SU-DHL-6 (cell line): ENCODE data around the gene GPX5.

Source experiments
- H2AFZ ChIP-seq: fragments of 200-600 bp; sonication (generic); 2 replicates; pipeline ENCODE4 v1.6.1; 2014; ENCODE audit warnings: low read depth, mild to moderate bottlenecking, moderate library complexity, mixed read lengths, antibody characterized with exemption, low read length; ENCODE audit not compliant: severe bottlenecking
- H3F3A ChIP-seq: fragments of 200-600 bp; shearing (Covaris generic); 2 replicates; pipeline ENCODE4 v1.6.0; 2016; ENCODE audit warnings: antibody characterized with exemption, mild to moderate bottlenecking; ENCODE audit not compliant: insufficient read depth
- H3K27ac ChIP-seq: fragments of 200-600 bp; sonication (generic); 2 replicates; pipeline ENCODE4 v1.5.1; 2016; ENCODE audit warnings: low read depth, mild to moderate bottlenecking, low read length, moderate library complexity, mixed read lengths
- H3K27me3 ChIP-seq: fragments of 200-600 bp; sonication (generic), shearing (Covaris generic); 2 replicates; pipeline ENCODE4 v1.6.0; 2014; ENCODE audit warnings: mild to moderate bottlenecking, low read length
- H3K36me3 ChIP-seq: fragments of 200-600 bp; sonication (generic); 2 replicates; pipeline ENCODE4 v1.6.1; 2014; ENCODE audit warnings: mild to moderate bottlenecking, low read length, mixed read lengths
- H3K4me2 ChIP-seq: fragments of 300-600, 200-600 bp; shearing (Covaris generic), sonication (generic); 2 replicates; pipeline ENCODE4 v1.6.0; 2014; ENCODE audit warnings: low read length, low read depth, mild to moderate bottlenecking; ENCODE audit not compliant: poor library complexity, severe bottlenecking
- H3K4me3 ChIP-seq: fragments of 200-600 bp; sonication (generic); 2 replicates; pipeline ENCODE4 v1.5.1; 2014; ENCODE audit warnings: antibody characterized with exemption, low read length, mild to moderate bottlenecking, mixed read lengths; ENCODE audit not compliant: insufficient read depth, poor library complexity, severe bottlenecking
- H3K79me2 ChIP-seq: fragments of 200-600 bp; sonication (generic); 2 replicates; pipeline ENCODE4 v1.6.1; 2014; ENCODE audit warnings: mild to moderate bottlenecking, low read length, moderate library complexity; ENCODE audit not compliant: insufficient read depth
- H3K9ac ChIP-seq: fragments of 200-600 bp; sonication (generic); 2 replicates; pipeline ENCODE4 v1.7.0; 2014; ENCODE audit warnings: mild to moderate bottlenecking, low read length
- H3K9me2 ChIP-seq: fragments of 200-600 bp; sonication (generic); replicated peaks from 2 replicates; pipeline ENCODE4 v1.6.1; 2014; ENCODE audit warnings: low read length; ENCODE audit not compliant: insufficient read depth
- H3K9me3 ChIP-seq: fragments of 200-600 bp; sonication (generic); 2 replicates; pipeline ENCODE4 v1.6.1; 2014; ENCODE audit warnings: low read length, mixed read lengths; ENCODE audit not compliant: insufficient read depth
- H4K20me1 ChIP-seq: fragments of 200-600 bp; sonication (generic); 2 replicates; pipeline ENCODE4 v1.6.1; 2014; ENCODE audit warnings: low read depth, mild to moderate bottlenecking, antibody characterized with exemption, low read length, moderate library complexity, mixed read lengths
- CTCF ChIP-seq: fragments of 200-600 bp; sonication (generic); IDR thresholded peaks from one replicate; pipeline ENCODE4 v1.5.1; 2017; ENCODE audit warnings: antibody characterized with exemption, mild to moderate bottlenecking, low read length, moderate library complexity; ENCODE audit not compliant: insufficient read depth, poor library complexity, severe bottlenecking
- EZH2phosphoT487 ChIP-seq: fragments of 200-600 bp; sonication (generic), shearing (Covaris generic); conservative IDR thresholded peaks from 2 replicates; pipeline ENCODE4 v1.6.1; 2018; ENCODE audit warnings: mild to moderate bottlenecking, antibody characterized with exemption, low read length, moderate library complexity, mixed read lengths

The GPX5 gene

DNA sequence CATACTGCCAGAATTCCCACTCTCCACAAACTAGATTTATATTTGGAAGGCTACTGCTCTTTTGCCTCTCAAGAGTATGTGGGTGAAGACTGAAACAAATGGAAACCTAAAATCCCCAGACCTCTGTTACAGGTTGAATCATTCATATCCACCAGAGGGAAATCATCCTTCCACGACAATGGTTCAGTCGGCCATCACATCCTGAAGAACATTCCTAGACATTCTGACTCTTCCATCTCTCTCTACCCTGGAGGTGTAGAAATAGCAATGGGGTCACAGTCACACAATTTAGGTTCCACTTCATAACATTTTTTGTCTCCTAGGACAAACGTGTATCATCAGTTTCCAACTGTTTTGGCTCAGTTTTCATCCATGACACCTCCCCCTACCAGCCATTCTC lies 8.6 kb downstream of the GPX5 start:
- H3K27ac ChIP-seq: no peak overlapping the region
- H2AFZ ChIP-seq: no peak overlapping the region
- no peaks in the 10 kb centered on the region for H3K79me2 ChIP-seq
- no peaks in the 10 kb centered on the region for H3F3A ChIP-seq
- TF ChIP-seq EZH2phosphoT487 (no peak), CTCF (no peak)
- H3K27me3 ChIP-seq: no peaks in the 10 kb centered on the region
- no peaks in the 10 kb centered on the region for H3K36me3 ChIP-seq
- no peak overlapping the region for H3K9ac ChIP-seq
- H3K4me2 ChIP-seq: no peak overlapping the region
- no peaks in the 10 kb centered on the region for H4K20me1 ChIP-seq
- no peak overlapping the region for H3K4me3 ChIP-seq
- no peaks in the 10 kb centered on the region for H3K9me2 ChIP-seq
- H3K9me3 ChIP-seq: no peaks in the 10 kb centered on the region

DNA sequence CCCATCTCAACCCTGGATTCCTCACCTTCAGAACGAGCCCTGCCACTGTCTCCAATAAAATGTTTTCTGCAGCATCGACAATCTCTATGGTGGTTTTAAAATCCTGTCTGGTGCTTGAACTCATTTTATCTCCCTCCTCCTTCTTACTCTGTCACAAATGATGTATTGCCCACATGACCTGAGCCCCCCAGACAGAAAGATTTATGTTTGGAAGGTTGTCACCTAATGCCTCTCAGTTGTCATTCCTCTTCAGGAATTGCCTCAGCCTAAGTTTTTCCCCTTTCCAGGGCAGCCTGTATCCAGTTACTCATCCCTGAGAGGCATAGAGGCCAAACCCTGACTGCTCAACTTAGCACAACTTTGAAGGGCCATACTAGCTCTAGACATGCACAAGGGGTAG lies 9.2 kb downstream of the GPX5 start:
- Histone ChIP-seq H3K9me3 (no peaks in the 10 kb centered on the region), H2AFZ (no peak overlapping the region), H3K27ac (no peak overlapping the region), H3F3A (no peaks in the 10 kb centered on the region), H4K20me1 (no peaks in the 10 kb centered on the region), H3K79me2 (no peaks in the 10 kb centered on the region), H3K4me2 (no peak overlapping the region), H3K9ac (no peak overlapping the region), H3K9me2 (no peaks in the 10 kb centered on the region), H3K4me3 (no peak overlapping the region), H3K27me3 (no peaks in the 10 kb centered on the region), H3K36me3 (no peaks in the 10 kb centered on the region)
- no peak for TF ChIP-seq CTCF
- TF ChIP-seq EZH2phosphoT487: no peak

- Histone ChIP-seq H2AFZ (no peak overlapping the region), H3K27ac (no peak overlapping the region), H3K36me3 (no peaks in the 10 kb centered on the region), H3K9me3 (no peaks in the 10 kb centered on the region), H3F3A (no peaks in the 10 kb centered on the region), H3K9ac (no peak overlapping the region), H3K4me3 (no peak overlapping the region), H3K27me3 (no peaks in the 10 kb centered on the region), H4K20me1 (no peaks in the 10 kb centered on the region), H3K79me2 (no peaks in the 10 kb centered on the region), H3K9me2 (no peaks in the 10 kb centered on the region), H3K4me2 (no peak overlapping the region)
- no peak for TF ChIP-seq CTCF
These were observed 11.4 kb downstream of the GPX5 start for GRCh38 chr6:28537065-28537464.
